ENCODE measurements around the gene CAPN7. TPM values are rescaled to one million over a fixed set of nuclear protein-coding genes. Genes with fewer than 3 reads are reported as not detected.

CAPN7 gene
- total RNA-seq, 1 experiment from 2014 or later = 27.7 TPM

DNA sequence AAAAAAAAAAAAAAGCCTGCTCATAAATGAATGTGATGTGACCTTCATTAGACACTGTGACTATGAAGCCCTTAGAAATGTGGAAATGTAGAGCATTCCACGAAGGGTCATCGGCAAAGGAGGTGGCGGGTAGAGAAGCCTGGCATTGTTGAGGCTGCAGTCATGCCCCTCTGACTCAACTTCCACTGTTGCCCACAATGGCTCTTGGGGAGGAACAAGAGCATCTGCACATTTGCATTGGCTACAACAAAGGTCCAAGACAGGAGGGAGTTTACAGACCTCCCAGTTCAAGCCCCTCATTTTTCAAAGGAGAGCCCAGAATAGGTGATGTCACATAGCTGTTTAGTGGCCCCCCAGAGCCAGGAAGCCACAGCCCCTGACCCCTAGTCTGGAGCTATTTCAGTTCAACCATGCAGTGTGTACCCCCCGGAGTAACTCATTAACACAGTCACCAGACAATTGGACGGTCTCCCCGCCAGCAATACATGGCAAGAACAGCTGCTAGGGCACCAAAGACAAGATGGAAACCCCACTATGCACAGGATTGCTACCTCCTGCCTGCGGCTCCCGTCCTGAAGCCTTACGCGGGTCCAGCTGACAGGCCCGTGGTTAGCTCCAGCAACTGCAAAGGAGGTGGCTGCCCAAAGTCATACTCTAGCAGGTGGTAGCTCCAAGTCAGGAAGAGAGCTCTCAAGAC lies 70.1 kb downstream of the CAPN7 start:
- ChIA-PET POLR2A (no interaction called here), RAD21 (ENCODE audit: low non-redundant PET in 1 of 2, low total read pairs in 2 of 2, uncharacterized antibody in 2 of 2, unreplicated experiment in 2 of 2) (no interaction called here), CTCF (interaction anchor here (1.3 kb wide), 1 partner anchor 8 kb away, joined by 3 read pairs; no protein-coding TSS in a partner anchor)
- no peaks in the 10 kb centered on the region for H3K27me3 ChIP-seq (ENCODE audit: insufficient read depth, low read length)
- no peak overlapping the region for H3K27ac ChIP-seq (ENCODE audit: low read depth, low read length)
- H3K4me1 ChIP-seq (ENCODE audit: control insufficient read depth in 1 of 2, insufficient read depth in 2 of 2, low read length in 2 of 2) = no peaks in the 10 kb centered on the region
- ATAC-seq (no peak), DNase-seq (ENCODE audit: low read depth, low spot score) (no peak)
- no peaks in the 10 kb centered on the region for H3K36me3 ChIP-seq (ENCODE audit: control insufficient read depth in 1 of 2, insufficient read depth in 2 of 2, low read length in 2 of 2)
- intact Hi-C loops (cut with micrococcal nuclease) = no loop called here
- BruUV-seq (replicated peaks) = no TSS peak
- peaks cover 5% of the 10 kb centered on the region; the same call in 1 of the 2 replicates for H3K79me2 ChIP-seq (ENCODE audit: insufficient read depth, low read length)
- H2AFZ ChIP-seq (ENCODE audit: low read depth, low read length, poor library complexity, severe bottlenecking) = no peak overlapping the region
- no peaks in the 10 kb centered on the region for H4K20me1 ChIP-seq (ENCODE audit: insufficient read depth)
- H3K9me2 ChIP-seq (ENCODE audit: insufficient read depth) = no peaks in the 10 kb centered on the region
- no peak overlapping the region for H3K4me2 ChIP-seq (ENCODE audit: low read length)
- TF ChIP-seq, protein P1, sequence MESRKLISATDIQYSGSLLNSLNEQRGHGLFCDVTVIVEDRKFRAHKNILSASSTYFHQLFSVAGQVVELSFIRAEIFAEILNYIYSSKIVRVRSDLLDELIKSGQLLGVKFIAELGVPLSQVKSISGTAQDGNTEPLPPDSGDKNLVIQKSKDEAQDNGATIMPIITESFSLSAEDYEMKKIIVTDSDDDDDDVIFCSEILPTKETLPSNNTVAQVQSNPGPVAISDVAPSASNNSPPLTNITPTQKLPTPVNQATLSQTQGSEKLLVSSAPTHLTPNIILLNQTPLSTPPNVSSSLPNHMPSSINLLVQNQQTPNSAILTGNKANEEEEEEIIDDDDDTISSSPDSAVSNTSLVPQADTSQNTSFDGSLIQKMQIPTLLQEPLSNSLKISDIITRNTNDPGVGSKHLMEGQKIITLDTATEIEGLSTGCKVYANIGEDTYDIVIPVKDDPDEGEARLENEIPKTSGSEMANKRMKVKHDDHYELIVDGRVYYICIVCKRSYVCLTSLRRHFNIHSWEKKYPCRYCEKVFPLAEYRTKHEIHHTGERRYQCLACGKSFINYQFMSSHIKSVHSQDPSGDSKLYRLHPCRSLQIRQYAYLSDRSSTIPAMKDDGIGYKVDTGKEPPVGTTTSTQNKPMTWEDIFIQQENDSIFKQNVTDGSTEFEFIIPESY (IDR thresholded peaks at IDR 0.05; ENCODE audit: extremely low read depth, insufficient replicate concordance, low read length) = no peak
- TF ChIP-seq POLR2A (IDR thresholded peaks at IDR 0.05; ENCODE audit: borderline replicate concordance, extremely low read depth, insufficient read depth, insufficient read length) = no peak
- no peak for TF ChIP-seq JUND (IDR thresholded peaks at IDR 0.05)
- TF ChIP-seq SRF (IDR thresholded peaks at IDR 0.05; ENCODE audit: low read depth) = no peak
- no peak for TF ChIP-seq ZNF274 (IDR thresholded peaks at IDR 0.05; ENCODE audit: low read depth, low read length)
- TF ChIP-seq EZH2phosphoT487 (IDR thresholded peaks at IDR 0.05; ENCODE audit: borderline replicate concordance) = no peak
- TF ChIP-seq, protein P2, sequence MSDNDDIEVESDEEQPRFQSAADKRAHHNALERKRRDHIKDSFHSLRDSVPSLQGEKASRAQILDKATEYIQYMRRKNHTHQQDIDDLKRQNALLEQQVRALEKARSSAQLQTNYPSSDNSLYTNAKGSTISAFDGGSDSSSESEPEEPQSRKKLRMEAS (IDR thresholded peaks at IDR 0.05) = no peak
- TF ChIP-seq, protein P3, sequence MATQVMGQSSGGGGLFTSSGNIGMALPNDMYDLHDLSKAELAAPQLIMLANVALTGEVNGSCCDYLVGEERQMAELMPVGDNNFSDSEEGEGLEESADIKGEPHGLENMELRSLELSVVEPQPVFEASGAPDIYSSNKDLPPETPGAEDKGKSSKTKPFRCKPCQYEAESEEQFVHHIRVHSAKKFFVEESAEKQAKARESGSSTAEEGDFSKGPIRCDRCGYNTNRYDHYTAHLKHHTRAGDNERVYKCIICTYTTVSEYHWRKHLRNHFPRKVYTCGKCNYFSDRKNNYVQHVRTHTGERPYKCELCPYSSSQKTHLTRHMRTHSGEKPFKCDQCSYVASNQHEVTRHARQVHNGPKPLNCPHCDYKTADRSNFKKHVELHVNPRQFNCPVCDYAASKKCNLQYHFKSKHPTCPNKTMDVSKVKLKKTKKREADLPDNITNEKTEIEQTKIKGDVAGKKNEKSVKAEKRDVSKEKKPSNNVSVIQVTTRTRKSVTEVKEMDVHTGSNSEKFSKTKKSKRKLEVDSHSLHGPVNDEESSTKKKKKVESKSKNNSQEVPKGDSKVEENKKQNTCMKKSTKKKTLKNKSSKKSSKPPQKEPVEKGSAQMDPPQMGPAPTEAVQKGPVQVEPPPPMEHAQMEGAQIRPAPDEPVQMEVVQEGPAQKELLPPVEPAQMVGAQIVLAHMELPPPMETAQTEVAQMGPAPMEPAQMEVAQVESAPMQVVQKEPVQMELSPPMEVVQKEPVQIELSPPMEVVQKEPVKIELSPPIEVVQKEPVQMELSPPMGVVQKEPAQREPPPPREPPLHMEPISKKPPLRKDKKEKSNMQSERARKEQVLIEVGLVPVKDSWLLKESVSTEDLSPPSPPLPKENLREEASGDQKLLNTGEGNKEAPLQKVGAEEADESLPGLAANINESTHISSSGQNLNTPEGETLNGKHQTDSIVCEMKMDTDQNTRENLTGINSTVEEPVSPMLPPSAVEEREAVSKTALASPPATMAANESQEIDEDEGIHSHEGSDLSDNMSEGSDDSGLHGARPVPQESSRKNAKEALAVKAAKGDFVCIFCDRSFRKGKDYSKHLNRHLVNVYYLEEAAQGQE (IDR thresholded peaks at IDR 0.05; ENCODE audit: low read depth) = no peak
- no peak for TF ChIP-seq ZFX (IDR thresholded peaks at IDR 0.05)
- TF ChIP-seq, protein P4, sequence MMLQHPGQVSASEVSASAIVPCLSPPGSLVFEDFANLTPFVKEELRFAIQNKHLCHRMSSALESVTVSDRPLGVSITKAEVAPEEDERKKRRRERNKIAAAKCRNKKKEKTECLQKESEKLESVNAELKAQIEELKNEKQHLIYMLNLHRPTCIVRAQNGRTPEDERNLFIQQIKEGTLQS (IDR thresholded peaks at IDR 0.05) = no peak
- no peak for TF ChIP-seq POLR2AphosphoS5 (IDR thresholded peaks at IDR 0.05; ENCODE audit: low read depth, low read length)
- TF ChIP-seq EGR1 (IDR thresholded peaks at IDR 0.05; ENCODE audit: low read depth) = no peak
- TF ChIP-seq FOSL1 (IDR thresholded peaks at IDR 0.05; ENCODE audit: low read depth) = no peak
- no peak for TF ChIP-seq CEBPB (IDR thresholded peaks at IDR 0.05; ENCODE audit: low read depth)
- TF ChIP-seq RAD21 (IDR thresholded peaks at IDR 0.05; ENCODE audit: low read depth) = no peak
- H3K9me3 ChIP-seq (ENCODE audit: control insufficient read depth in 1 of 2, insufficient read depth in 1 of 2, low read depth in 1 of 2, low read length in 2 of 2) = no peaks in the 10 kb centered on the region
- H3K9ac ChIP-seq (ENCODE audit: low read length) = no peak overlapping the region
- H3K4me3 ChIP-seq (replicated peaks in 1 of 2; ENCODE audit: low read depth in 1 of 2, low read length in 2 of 2) = no peak overlapping the region
